Thyroid gland (tissue), 4 donors: ENCODE results near the gene DNAH17. TPM values are rescaled to one million over a fixed set of nuclear protein-coding genes. Genes with fewer than 3 reads are reported as not detected.

Experiments
- DNase-seq, 2 donors: peaks; one replicate each; pipeline ENCODE4 v3.0.0-alpha.2; 2019
- H3K27ac ChIP-seq, 3 donors: fragments of 200-600 bp; sonication (generic); 1 replicate in 2 of 3; 2 replicates in 1 of 3; pipeline ENCODE4 v1.5.1; 2016 to 2019; ENCODE audit warnings: mild to moderate bottlenecking in 1 of 3, moderate library complexity in 1 of 3
- H3K27me3 ChIP-seq: fragments of 200-600 bp; sonication (generic); one replicate; pipeline ENCODE4 v1.5.1; 2019
- H3K36me3 ChIP-seq, 2 donors: fragments of 200-600 bp; sonication (generic); one replicate each; pipeline ENCODE4 v1.5.1; 2016 to 2019
- H3K4me1 ChIP-seq, 2 donors: fragments of 200-600 bp; sonication (generic); one replicate each; pipeline ENCODE4 v1.5.1; 2017 to 2019
- H3K4me3 ChIP-seq, 3 donors: fragments of 200-600 bp; sonication (generic); replicated peaks in 1 of 3; 1 replicate in 2 of 3; 2 replicates in 1 of 3; pipeline ENCODE4 v1.5.1; 2016; ENCODE audit warnings: mild to moderate bottlenecking in 1 of 3
- H3K9me3 ChIP-seq: fragments of 200-600 bp; sonication (generic); one replicate; pipeline ENCODE4 v1.5.1; 2017
- POLR2A ChIP-seq, 2 donors: fragments of 450-650 bp; IDR thresholded peaks; one replicate each; pipeline ENCODE4 v1.6.1; 2017; ENCODE audit warnings: antibody characterized with exemption in 2 of 2, mild to moderate bottlenecking in 2 of 2, moderate library complexity in 1 of 2
- WGBS, 2 donors: methylation state at CpG; one replicate each; pipeline ENCODE4 v1.1.5; 2017; 5-methylcytosine and 5-hydroxymethylcytosine counted together
- intact Hi-C: fragments of 100-400 bp; cut with DNase I; formaldehyde crosslinking; loops from one replicate; pipeline ENCODE4 v1.15.1; 2023
- total RNA-seq, 4 donors: library from RNA; depleted of rRNA; stranded (reverse); fragments of >200 nt; gene quantifications; one replicate each; pipeline ENCODE4 v1.2.3, GENCODE V29; 2016
- TF ChIP-seq, protein P1 (sequence below), 6 experiments: fragments of 200-600 bp in 3 of 6; fragments of 450-650 bp in 3 of 6; sonication (generic) in 3 of 6; IDR thresholded peaks; one replicate each; pipeline ENCODE4 v1.5.1; 2016 to 2019; ENCODE audit warnings: antibody characterized with exemption in 6 of 6, mild to moderate bottlenecking in 2 of 6, inconsistent platforms in 1 of 6, moderate library complexity in 1 of 6

Gene DNAH17
- total RNA-seq, 4 donors from 2014 or later: 0.21 to 0.67 (median 0.32) TPM

DNA sequence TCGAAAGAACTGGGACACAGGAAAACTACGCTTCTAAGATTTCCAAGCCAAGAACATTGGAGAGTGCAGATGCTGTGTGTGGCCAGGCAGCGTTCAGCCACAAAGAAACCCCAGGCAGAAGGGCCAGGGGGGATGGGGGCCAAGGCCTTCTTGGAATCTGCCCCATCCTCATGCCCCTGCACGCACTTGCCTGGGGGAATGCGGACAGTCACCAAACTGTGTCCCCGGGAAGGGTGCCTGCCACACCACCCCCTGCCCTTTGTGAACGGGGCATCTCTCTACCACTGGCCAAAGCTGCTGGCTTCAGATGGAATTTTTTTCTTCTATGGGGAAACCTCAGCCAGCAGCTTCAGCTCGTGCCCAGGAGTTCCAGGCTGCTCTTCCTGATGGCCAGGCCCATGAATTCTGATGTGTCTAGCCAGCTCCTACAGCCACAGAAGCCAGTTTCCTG is 32.0 kb upstream of the DNAH17 start:
- no peaks in the 10 kb centered on the region for H3K27me3 ChIP-seq
- intact Hi-C loops: no loop called here
- H3K4me1 ChIP-seq: no peaks in the 10 kb centered on the region
- H3K4me3 ChIP-seq: no peak overlapping the region
- no peak overlapping the region for H3K27ac ChIP-seq
- H3K9me3 ChIP-seq: no peaks in the 10 kb centered on the region
- DNase-seq: no peak
- no peaks in the 10 kb centered on the region for H3K36me3 ChIP-seq
- TF ChIP-seq, protein P1, sequence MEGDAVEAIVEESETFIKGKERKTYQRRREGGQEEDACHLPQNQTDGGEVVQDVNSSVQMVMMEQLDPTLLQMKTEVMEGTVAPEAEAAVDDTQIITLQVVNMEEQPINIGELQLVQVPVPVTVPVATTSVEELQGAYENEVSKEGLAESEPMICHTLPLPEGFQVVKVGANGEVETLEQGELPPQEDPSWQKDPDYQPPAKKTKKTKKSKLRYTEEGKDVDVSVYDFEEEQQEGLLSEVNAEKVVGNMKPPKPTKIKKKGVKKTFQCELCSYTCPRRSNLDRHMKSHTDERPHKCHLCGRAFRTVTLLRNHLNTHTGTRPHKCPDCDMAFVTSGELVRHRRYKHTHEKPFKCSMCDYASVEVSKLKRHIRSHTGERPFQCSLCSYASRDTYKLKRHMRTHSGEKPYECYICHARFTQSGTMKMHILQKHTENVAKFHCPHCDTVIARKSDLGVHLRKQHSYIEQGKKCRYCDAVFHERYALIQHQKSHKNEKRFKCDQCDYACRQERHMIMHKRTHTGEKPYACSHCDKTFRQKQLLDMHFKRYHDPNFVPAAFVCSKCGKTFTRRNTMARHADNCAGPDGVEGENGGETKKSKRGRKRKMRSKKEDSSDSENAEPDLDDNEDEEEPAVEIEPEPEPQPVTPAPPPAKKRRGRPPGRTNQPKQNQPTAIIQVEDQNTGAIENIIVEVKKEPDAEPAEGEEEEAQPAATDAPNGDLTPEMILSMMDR (IDR thresholded peaks at IDR 0.05): no peak
- no peak for TF ChIP-seq POLR2A (IDR thresholded peaks at IDR 0.05)
- WGBS, 2 donors: 75 to 77% methylated on average over 8 of the region's 8 CpGs

DNA sequence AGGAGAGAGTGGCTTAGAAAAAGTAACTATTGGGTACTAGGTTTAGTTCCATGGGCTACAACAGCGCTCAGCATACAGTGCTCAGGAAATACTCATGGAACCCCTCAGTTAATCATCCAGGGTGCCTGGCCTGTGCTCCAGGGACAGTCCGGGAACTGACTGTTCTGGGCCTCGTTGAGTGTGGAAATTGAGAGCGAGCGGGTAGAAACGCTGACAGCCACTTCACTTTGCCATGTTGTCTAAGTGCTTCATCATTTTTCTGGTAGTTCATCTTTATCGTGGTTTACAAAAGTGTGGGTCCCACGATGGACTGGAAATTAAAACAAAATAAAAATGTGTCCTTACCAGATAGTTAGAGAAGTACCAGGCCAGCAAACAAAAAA is 31.6 kb upstream of the DNAH17 start:
- Histone ChIP-seq H3K4me1 (no peaks in the 10 kb centered on the region), H3K9me3 (no peaks in the 10 kb centered on the region), H3K27ac (no peak overlapping the region), H3K4me3 (no peak overlapping the region), H3K27me3 (no peaks in the 10 kb centered on the region), H3K36me3 (no peaks in the 10 kb centered on the region)
- DNase-seq: no peak
- TF ChIP-seq POLR2A (IDR thresholded peaks at IDR 0.05): no peak
- TF ChIP-seq, protein P1 (IDR thresholded peaks at IDR 0.05): no peak
- WGBS, 2 donors: 67 to 68% methylated on average over 8 of the region's 8 CpGs
- intact Hi-C loops: no loop called here

DNA sequence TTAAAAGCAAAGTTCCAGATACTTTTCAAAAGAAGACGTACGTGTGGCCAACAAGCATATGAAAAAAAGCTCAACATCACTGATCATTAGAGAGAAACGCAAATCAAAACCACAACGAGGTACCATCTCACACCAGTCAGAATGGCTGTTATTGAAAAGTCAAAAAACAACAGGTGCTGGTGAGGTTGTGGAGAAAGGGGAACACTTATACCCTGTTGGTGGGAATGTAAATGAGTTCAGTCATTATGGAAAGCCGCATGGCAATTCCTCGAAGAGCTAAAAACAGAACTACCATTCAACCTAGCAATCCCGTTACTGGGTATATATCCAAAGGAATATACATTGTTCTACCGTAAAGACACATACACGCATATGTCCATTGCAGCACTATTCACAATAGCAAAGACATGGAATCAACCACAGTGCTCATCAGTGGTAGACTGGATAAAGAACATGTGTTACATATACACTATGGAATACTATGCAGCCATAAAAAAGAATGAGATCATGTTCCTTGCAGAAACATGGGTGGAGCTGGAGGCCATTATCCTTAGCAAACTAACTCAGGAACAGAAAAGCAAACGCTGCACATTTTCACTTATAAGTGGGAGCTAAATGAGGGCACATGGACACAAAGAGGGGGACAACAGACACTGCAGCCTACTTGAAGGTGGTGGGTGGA is 31.1 kb upstream of the DNAH17 start:
- H3K4me1 ChIP-seq: no peaks in the 10 kb centered on the region
- no peak for TF ChIP-seq POLR2A (IDR thresholded peaks at IDR 0.05)
- TF ChIP-seq, protein P1 (IDR thresholded peaks at IDR 0.05): no peak
- WGBS, 2 donors: 93 to 95% methylated on average over 10 of the region's 10 CpGs
- H3K27me3 ChIP-seq: no peaks in the 10 kb centered on the region
- intact Hi-C loops: no loop called here
- DNase-seq: no peak
- H3K27ac ChIP-seq: no peak overlapping the region
- H3K9me3 ChIP-seq: no peaks in the 10 kb centered on the region
- H3K36me3 ChIP-seq: no peaks in the 10 kb centered on the region
- no peak overlapping the region for H3K4me3 ChIP-seq

DNA sequence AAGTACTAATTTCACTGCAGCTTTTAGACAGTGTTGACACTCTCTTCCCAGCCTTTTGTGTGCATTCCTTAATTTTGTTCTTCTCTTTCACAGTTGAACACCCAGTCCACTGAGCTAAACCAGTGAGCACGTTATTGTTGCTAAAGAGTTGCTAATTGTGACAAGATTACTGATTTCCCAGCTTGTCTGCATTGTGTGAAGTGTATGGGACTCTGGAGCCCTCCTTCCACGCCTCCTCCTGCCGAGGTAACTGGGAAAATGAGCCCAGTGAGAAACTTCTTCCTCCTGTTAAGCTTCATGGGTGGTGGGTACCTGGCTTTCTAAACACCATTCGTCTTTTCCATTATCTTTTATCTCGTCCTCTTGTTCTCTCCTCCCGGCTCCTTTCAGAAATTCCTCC is 29.8 kb upstream of the DNAH17 start:
- H3K4me1 ChIP-seq: no peaks in the 10 kb centered on the region
- DNase-seq: no peak
- H3K36me3 ChIP-seq: no peaks in the 10 kb centered on the region
- intact Hi-C loops: no loop called here
- no peak overlapping the region for H3K4me3 ChIP-seq
- no peaks in the 10 kb centered on the region for H3K27me3 ChIP-seq
- WGBS, 2 donors: 64 to 67% methylated on average over 6 of the region's 6 CpGs
- no peaks in the 10 kb centered on the region for H3K9me3 ChIP-seq
- H3K27ac ChIP-seq: no peak overlapping the region
- TF ChIP-seq, protein P1 (IDR thresholded peaks at IDR 0.05): no peak
- no peak for TF ChIP-seq POLR2A (IDR thresholded peaks at IDR 0.05)

DNA sequence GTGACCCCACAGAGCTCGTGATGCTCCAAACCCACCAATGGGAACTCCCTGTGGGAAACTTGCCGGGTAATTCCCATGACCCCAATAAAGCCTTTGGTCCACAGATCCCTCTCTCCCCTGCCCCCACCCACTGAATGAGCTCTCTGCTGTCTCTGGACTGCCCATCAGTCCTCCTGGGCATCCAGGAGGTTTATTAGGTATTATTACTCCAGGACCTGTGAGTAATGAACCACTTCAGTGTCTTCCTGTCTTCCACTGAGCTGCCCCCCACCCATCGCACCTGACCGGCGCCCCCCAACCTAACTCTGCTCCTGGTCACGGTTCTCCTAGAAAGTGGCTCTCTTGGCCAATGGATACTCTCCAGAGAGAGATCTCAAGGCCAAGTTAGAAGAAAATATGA is 28.7 kb upstream of the DNAH17 start:
- Histone ChIP-seq H3K27ac (no peak overlapping the region), H3K4me3 (no peak overlapping the region), H3K9me3 (no peaks in the 10 kb centered on the region), H3K36me3 (no peaks in the 10 kb centered on the region), H3K4me1 (no peaks in the 10 kb centered on the region), H3K27me3 (no peaks in the 10 kb centered on the region)
- TF ChIP-seq POLR2A (IDR thresholded peaks at IDR 0.05): no peak
- TF ChIP-seq, protein P1 (IDR thresholded peaks at IDR 0.05): no peak
- DNase-seq: no peak
- intact Hi-C loops: no loop called here
- 85 to 90% methylated on average over 3 to 6 of the region's 6 CpGs for WGBS, 2 donors
